Panc1 (cell line): Measurements from ENCODE around the gene FYCO1.

Source experiments
- CTCF ChIP-seq: fragments of 450-650 bp; IDR thresholded peaks from 2 replicates; pipeline ENCODE4 v1.5.1; 2017; ENCODE audit warnings: mild to moderate bottlenecking
- POLR2AphosphoS5 ChIP-seq: IDR thresholded peaks from 2 replicates; pipeline ENCODE4 v1.6.1; 2012; ENCODE audit warnings: mild to moderate bottlenecking, low read depth, low read length, moderate library complexity
- TCF7L2 ChIP-seq: IDR thresholded peaks from 2 replicates; pipeline ENCODE4 v1.6.1; 2011; ENCODE audit warnings: mild to moderate bottlenecking, low read depth, low read length, inconsistent platforms

- TF ChIP-seq CTCF (no peak), POLR2AphosphoS5 (no peak), TCF7L2 (no peak)
Measured at GRCh38 chr3:45948881-45949280, 46.7 kb downstream of the FYCO1 start.
